GM23338 (cell line): Measurements from ENCODE around the gene YWHAH. TPM values are rescaled to one million over a fixed set of nuclear protein-coding genes. Genes with fewer than 3 reads are reported as not detected.

ENCODE experiments used
- ATAC-seq: fragments of 200-7000 bp; cut with Tn5 transposase; 3 replicates; pipeline ENCODE4 v1.9.1; 2020
- DNase-seq: peaks from one replicate; pipeline ENCODE4 v3.0.0-alpha.2; 2015; ENCODE audit warnings: low spot score
- H2AFZ ChIP-seq: fragments of 200-600 bp; sonication (generic); 2 replicates; pipeline ENCODE4 v1.8.0; 2016; ENCODE audit warnings: antibody characterized with exemption, mild to moderate bottlenecking, moderate library complexity
- H3F3A ChIP-seq: fragments of 200-600 bp; sonication (generic); replicated peaks from 2 replicates; pipeline ENCODE4 v1.8.0; 2017; ENCODE audit warnings: antibody characterized with exemption, mixed run types, low read depth
- H3K27ac ChIP-seq: fragments of 200-600 bp; sonication (generic); 2 replicates; pipeline ENCODE4 v1.6.1; 2016; ENCODE audit warnings: low read depth
- H3K27me3 ChIP-seq: fragments of 200-600 bp; sonication (generic); 2 replicates; pipeline ENCODE4 v1.8.0; 2016; ENCODE audit warnings: mild to moderate bottlenecking, mixed run types, moderate library complexity; ENCODE audit not compliant: insufficient read depth
- H3K36me3 ChIP-seq: fragments of 200-600 bp; sonication (generic); 2 replicates; pipeline ENCODE4 v1.8.0; 2016; ENCODE audit warnings: mild to moderate bottlenecking; ENCODE audit not compliant: insufficient read depth
- H3K4me1 ChIP-seq: fragments of 200-600 bp; sonication (generic); 2 replicates; pipeline ENCODE4 v1.8.0; 2016; ENCODE audit warnings: mild to moderate bottlenecking, moderate library complexity; ENCODE audit not compliant: insufficient read depth
- H3K4me2 ChIP-seq: fragments of 200-600 bp; sonication (generic); 2 replicates; pipeline ENCODE4 v1.7.1; 2017; ENCODE audit warnings: mixed run types
- H3K4me3 ChIP-seq: fragments of 200-600 bp; sonication (generic); 2 replicates; pipeline ENCODE4 v1.6.1; 2016; ENCODE audit warnings: mixed run types
- H3K79me2 ChIP-seq: fragments of 200-600 bp; sonication (generic); replicated peaks from 2 replicates; pipeline ENCODE4 v1.8.0; 2017; ENCODE audit warnings: mild to moderate bottlenecking; ENCODE audit not compliant: insufficient read depth
- H3K9me2 ChIP-seq: fragments of 200-600 bp; sonication (generic); 2 replicates; pipeline ENCODE4 v1.8.0; 2017; ENCODE audit not compliant: insufficient read depth
- H4K20me1 ChIP-seq: fragments of 200-600 bp; sonication (generic); replicated peaks from 2 replicates; pipeline ENCODE4 v1.8.0; 2017; ENCODE audit warnings: mild to moderate bottlenecking; ENCODE audit not compliant: insufficient read depth
- H3K27ac Mint-ChIP-seq: 2 replicates; pipeline ENCODE4 v1.8.0; 2020; ENCODE audit warnings: inconsistent platforms, mild to moderate bottlenecking, moderate library complexity, mixed read lengths
- H3K27me3 Mint-ChIP-seq: 3 replicates; pipeline ENCODE4 v1.8.0; 2022; ENCODE audit warnings: low read depth, mild to moderate bottlenecking, moderate library complexity, mixed read lengths, inconsistent platforms; ENCODE audit not compliant: insufficient read depth, poor library complexity
- H3K36me3 Mint-ChIP-seq: 3 replicates; pipeline ENCODE4 v1.8.0; 2021; ENCODE audit warnings: low read depth, mild to moderate bottlenecking, inconsistent platforms, moderate library complexity, mixed read lengths
- H3K4me1 Mint-ChIP-seq: 3 replicates; pipeline ENCODE4 v1.8.0; 2020; ENCODE audit warnings: mild to moderate bottlenecking, inconsistent platforms, mixed read lengths
- H3K4me3 Mint-ChIP-seq: 3 replicates; pipeline ENCODE4 v1.8.0; 2021; ENCODE audit warnings: moderate library complexity, mild to moderate bottlenecking, inconsistent platforms, mixed read lengths
- H3K9me3 Mint-ChIP-seq: 3 replicates; pipeline ENCODE4 v1.8.0; 2020; ENCODE audit warnings: moderate library complexity, mild to moderate bottlenecking, inconsistent platforms, mixed read lengths
- CREB1 ChIP-seq: fragments of 250-450 bp; sonication (Bioruptor Pico); IDR thresholded peaks from 2 replicates; pipeline ENCODE4 v1.5.0; 2020; ENCODE audit warnings: low read depth, mild to moderate bottlenecking, moderate library complexity
- CTCF ChIP-seq, 2 experiments: fragments of 200-600 bp in 1 of 2; sonication (generic) in 1 of 2; conservative IDR thresholded peaks; 2 replicates each; pipeline versions ENCODE4 v1.5.1 to v1.6.1; 2016 to 2017; ENCODE audit warnings: antibody characterized with exemption in 2 of 2, low read depth in 2 of 2, mild to moderate bottlenecking in 2 of 2, moderate library complexity in 1 of 2
- EZH2 ChIP-seq: fragments of 200-600 bp; sonication (generic); IDR thresholded peaks from one replicate; pipeline ENCODE4 v1.8.0; 2017; ENCODE audit warnings: antibody characterized with exemption, mild to moderate bottlenecking, low read depth; ENCODE audit not compliant: unreplicated experiment
- EZH2phosphoT487 ChIP-seq: fragments of 200-600 bp; sonication (generic); IDR thresholded peaks from one replicate; pipeline ENCODE4 v1.8.1; 2018; ENCODE audit warnings: antibody characterized with exemption; ENCODE audit not compliant: unreplicated experiment
- JUNB ChIP-seq: IDR thresholded peaks from one replicate; pipeline ENCODE4 v1.6.1; 2016; ENCODE audit warnings: antibody characterized with exemption; ENCODE audit not compliant: unreplicated experiment
- NANOG ChIP-seq: IDR thresholded peaks from 2 replicates; pipeline ENCODE4 v1.6.1; 2016; ENCODE audit warnings: antibody characterized with exemption, borderline replicate concordance
- POLR2AphosphoS5 ChIP-seq: IDR thresholded peaks from 2 replicates; pipeline ENCODE4 v1.6.1; 2016; ENCODE audit warnings: antibody characterized with exemption, low read depth
- REST ChIP-seq: IDR thresholded peaks from one replicate; pipeline ENCODE4 v1.6.1; 2018; ENCODE audit warnings: antibody characterized with exemption; ENCODE audit not compliant: unreplicated experiment
- STAT1 ChIP-seq: IDR thresholded peaks from one replicate; pipeline ENCODE4 v1.6.1; 2016; ENCODE audit warnings: antibody characterized with exemption; ENCODE audit not compliant: unreplicated experiment
- ZNF114 ChIP-seq: fragments of 250-450 bp; sonication (Bioruptor Pico); IDR thresholded peaks from 2 replicates; pipeline ENCODE4 v1.5.0; 2020; ENCODE audit warnings: mild to moderate bottlenecking, moderate library complexity
- ZNF331 ChIP-seq: fragments of 250-450 bp; sonication (Bioruptor Pico); IDR thresholded peaks from 2 replicates; pipeline ENCODE4 v1.5.0; 2020; ENCODE audit warnings: low read depth, mild to moderate bottlenecking, moderate library complexity
- ZNF462 ChIP-seq: fragments of 250-450 bp; sonication (Bioruptor Pico); IDR thresholded peaks from 2 replicates; pipeline ENCODE4 v1.5.0; 2020; ENCODE audit warnings: mild to moderate bottlenecking, moderate library complexity
- polyA plus RNA-seq: library from polyadenylated mRNA; unstranded; fragments of >200 nt; fragmentation: Nextera tagmentation; extraction: Ambion mirVana; gene quantifications from 2 replicates; pipeline ENCODE4 v1.2.1, GENCODE V29; 2016
- total RNA-seq: library from RNA; depleted of rRNA; stranded (reverse); fragments of >200 nt; shearing (Covaris generic); gene quantifications from 2 replicates; pipeline ENCODE4 v1.2.3, GENCODE V29; 2014

YWHAH gene
- total and polyA plus RNA-seq, 2 experiments from 2014 or later: 277 to 283 TPM

- no peak for TF ChIP-seq ZNF331
- no peak for TF ChIP-seq EZH2
- no peak for TF ChIP-seq NANOG
- TF ChIP-seq JUNB: no peak
- no peak for TF ChIP-seq EZH2phosphoT487
These were observed 44.7 kb upstream of the YWHAH start (continued) for GRCh38 chr22:31899669-31900068.

GRCh38 chr22:31901388-31902137 is 42.8 kb upstream of the YWHAH start:
- H3K4me1 Mint-ChIP-seq: peaks cover 25% of the 10 kb centered on the region
- Histone ChIP-seq H3K36me3 (no peaks in the 10 kb centered on the region), H3K4me1 (peaks cover 17% of the 10 kb centered on the region), H3K27ac (no peak overlapping the region), H4K20me1 (no peaks in the 10 kb centered on the region), H3K79me2 (no peaks in the 10 kb centered on the region), H3K9me2 (no peaks in the 10 kb centered on the region), H3K4me3 (no peak overlapping the region), H2AFZ (no peak overlapping the region), H3K4me2 (no peak overlapping the region), H3K27me3 (no peaks in the 10 kb centered on the region), H3F3A (no peaks in the 10 kb centered on the region; the same call in 1 of the 2 replicates)
- H3K36me3 Mint-ChIP-seq: peaks cover 8% of the 10 kb centered on the region; the same call in 2 of the 3 replicates
- DNase-seq: no peak
- no peaks in the 10 kb centered on the region for H3K9me3 Mint-ChIP-seq
- no peak overlapping the region for H3K27ac Mint-ChIP-seq
- no peak for ATAC-seq
- peaks cover 2% of the 10 kb centered on the region for H3K27me3 Mint-ChIP-seq
- H3K4me3 Mint-ChIP-seq: no peak overlapping the region
- TF ChIP-seq STAT1 (no peak), EZH2phosphoT487 (no peak), EZH2 (no peak), ZNF462 (CRISPR knock-in tag) (no peak), REST (no peak), CREB1 (no peak), ZNF331 (no peak), POLR2AphosphoS5 (no peak), ZNF114 (CRISPR knock-in tag) (no peak), CTCF (conservative IDR thresholded peaks at IDR 0.05; ENCODE audit: low read depth in 2 of 2) (no peak), JUNB (no peak)
